ENCODE data around the gene ZNF582. TPM values are rescaled to one million over a fixed set of nuclear protein-coding genes. Genes with fewer than 3 reads are reported as not detected.
A peak's percentile ranks its signal among the peaks of the same experiment; 100 is the strongest.

Gene ZNF582
- total RNA-seq, 1 donor from 2014 or later: 2.5 TPM

- Histone ChIP-seq H3K9me3 (ENCODE audit: low read depth) (peaks cover 10% of the 10 kb centered on the region), H3K79me2 (ENCODE audit: low read depth) (peaks cover 28% of the 10 kb centered on the region), H3K4me1 (no peaks in the 10 kb centered on the region), H3K27ac (no peak overlapping the region), H2AFZ (replicated peaks) (no peak overlapping the region), H3K4me2 (no peak overlapping the region), H3F3A (ENCODE audit: low read depth) (peaks cover 6% of the 10 kb centered on the region), H3K27me3 (no peaks in the 10 kb centered on the region), H3K4me3 (no peak overlapping the region), H3K9ac (no peak overlapping the region), H3K36me3 (peaks cover 22% of the 10 kb centered on the region), H4K20me1 (ENCODE audit: low read depth) (no peaks in the 10 kb centered on the region)
- DNase-seq (ENCODE audit: low spot score): no peak
- H3K4me3 Mint-ChIP-seq: no peak overlapping the region
- H3K27ac Mint-ChIP-seq: no peak overlapping the region
- H3K36me3 Mint-ChIP-seq: peaks cover 4% of the 10 kb centered on the region
- no peaks in the 10 kb centered on the region for H3K4me1 Mint-ChIP-seq
- TF ChIP-seq CTCF (IDR thresholded peaks at IDR 0.05) (no peak), EZH2phosphoT487 (IDR thresholded peaks at IDR 0.05) (no peak), EZH2 (IDR thresholded peaks at IDR 0.05) (no peak)
- H3K9me3 Mint-ChIP-seq: peaks cover 45% of the 10 kb centered on the region
- H3K27me3 Mint-ChIP-seq (ENCODE audit: insufficient read depth, low read depth): no peaks in the 10 kb centered on the region
These were observed 21.1 kb downstream of the ZNF582 start for GRCh38 chr19:56372281-56372680.

- H3K4me3 Mint-ChIP-seq: no peak overlapping the region
- peaks cover 48% of the 10 kb centered on the region for H3K9me3 Mint-ChIP-seq
- peaks cover 8% of the 10 kb centered on the region for H3K9me3 ChIP-seq (ENCODE audit: low read depth)
- no peak overlapping the region for H3K9ac ChIP-seq
- H3K4me1 ChIP-seq: no peaks in the 10 kb centered on the region
- no peak overlapping the region for H3K27ac Mint-ChIP-seq
- H4K20me1 ChIP-seq (ENCODE audit: low read depth): no peaks in the 10 kb centered on the region
- H3K27me3 ChIP-seq: no peaks in the 10 kb centered on the region
- H3K36me3 ChIP-seq: peaks cover 8% of the 10 kb centered on the region
- H3K36me3 Mint-ChIP-seq: no peaks in the 10 kb centered on the region
- H3K4me3 ChIP-seq: no peak overlapping the region
- H3K27me3 Mint-ChIP-seq (ENCODE audit: insufficient read depth, low read depth): no peaks in the 10 kb centered on the region
- no peak overlapping the region for H3K27ac ChIP-seq
- no peaks in the 10 kb centered on the region for H3K4me1 Mint-ChIP-seq
- peaks cover 28% of the 10 kb centered on the region for H3K79me2 ChIP-seq (ENCODE audit: low read depth)
- TF ChIP-seq CTCF (IDR thresholded peaks at IDR 0.05) (no peak), EZH2 (IDR thresholded peaks at IDR 0.05) (no peak)
- peaks cover 6% of the 10 kb centered on the region for H3F3A ChIP-seq (ENCODE audit: low read depth)
- H2AFZ ChIP-seq (replicated peaks): no peak overlapping the region
- peak overlapping the region; percentile 89 for H3K4me2 ChIP-seq
- no peak for DNase-seq (ENCODE audit: low spot score)
These were observed 23.3 kb downstream of the ZNF582 start for GRCh38 chr19:56369886-56370676.

GRCh38 chr19:56367829-56368711 is 25.3 kb downstream of the ZNF582 start:
- peaks cover 8% of the 10 kb centered on the region for H3K9me3 ChIP-seq (ENCODE audit: low read depth)
- no peaks in the 10 kb centered on the region for H4K20me1 ChIP-seq (ENCODE audit: low read depth)
- Mint-ChIP-seq H3K27me3 (ENCODE audit: insufficient read depth, low read depth) (no peaks in the 10 kb centered on the region), H3K36me3 (no peaks in the 10 kb centered on the region), H3K9me3 (peaks cover 45% of the 10 kb centered on the region), H3K27ac (no peak overlapping the region), H3K4me3 (no peak overlapping the region), H3K4me1 (no peaks in the 10 kb centered on the region)
- H3K4me2 ChIP-seq: peak overlapping the region; percentile 89
- peak overlapping the region; percentile 58 for H3K9ac ChIP-seq
- H3K4me3 ChIP-seq: peak overlapping the region; percentile 70
- H3F3A ChIP-seq (ENCODE audit: low read depth): peaks cover 6% of the 10 kb centered on the region
- H3K36me3 ChIP-seq: no peaks in the 10 kb centered on the region
- H3K4me1 ChIP-seq: no peaks in the 10 kb centered on the region
- no peak for TF ChIP-seq EZH2 (IDR thresholded peaks at IDR 0.05)
- no peak for TF ChIP-seq CTCF (IDR thresholded peaks at IDR 0.05)
- no peak for TF ChIP-seq EZH2phosphoT487 (IDR thresholded peaks at IDR 0.05)
- peak overlapping the region; percentile 80 for H3K27ac ChIP-seq
- H3K27me3 ChIP-seq: no peaks in the 10 kb centered on the region
- peaks cover 28% of the 10 kb centered on the region for H3K79me2 ChIP-seq (ENCODE audit: low read depth)
- peak overlapping the region; percentile 67 for H2AFZ ChIP-seq (replicated peaks)
- peak; percentile 93 for DNase-seq (ENCODE audit: low spot score)
